ENCODE measurements around the gene ABLIM2. TPM values are rescaled to one million over a fixed set of nuclear protein-coding genes. Genes with fewer than 3 reads are reported as not detected.

Gene ABLIM2
- total RNA-seq, 1 experiment from 2014 or later, result 1.0 TPM

DNA sequence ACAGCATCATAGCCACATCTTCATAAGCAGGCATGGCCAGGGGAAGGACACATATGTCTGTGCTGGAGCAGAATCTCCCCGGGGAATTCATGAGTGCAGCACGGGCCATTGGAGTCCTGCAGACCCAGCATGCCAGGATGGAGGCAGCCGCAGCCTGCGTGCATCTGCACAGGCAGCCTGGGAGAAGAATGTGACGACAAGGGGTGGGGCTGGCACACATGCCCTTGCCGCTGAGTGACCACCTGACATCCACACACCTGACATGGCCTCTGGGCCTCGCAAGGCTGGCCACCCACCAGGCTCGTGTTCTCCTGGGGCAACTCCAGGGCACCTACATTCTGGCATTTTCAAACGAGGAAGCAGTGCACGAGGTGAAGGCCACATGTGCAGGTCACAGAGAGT is 152.8 kb downstream of the ABLIM2 start:
- no peaks in the 10 kb centered on the region for H3K9me3 ChIP-seq (ENCODE audit: control insufficient read depth, low read depth, low read length)
- H4K5ac ChIP-seq (ENCODE audit: insufficient read length, low read depth, low read length), result no peak overlapping the region
- DNase-seq, result no peak
- no peak overlapping the region for H2BK120ac ChIP-seq (ENCODE audit: low read depth, low read length, poor library complexity, severe bottlenecking)
- H2AK5ac ChIP-seq (ENCODE audit: insufficient read length, low read length), result no peak overlapping the region
- no peak for TF ChIP-seq CTCF (conservative IDR thresholded peaks at IDR 0.05)
- H2BK20ac ChIP-seq (ENCODE audit: low read depth, low read length, poor library complexity, severe bottlenecking), result no peak overlapping the region
- no peak overlapping the region for H3K27ac ChIP-seq (ENCODE audit: insufficient read length, low read depth, low read length)
- Mint-ChIP-seq H3K27ac (no peak overlapping the region; a peak in 1 of 7 replicates), H3K36me3 (ENCODE audit: insufficient read depth in 1 of 3, low read depth in 3 of 3) (no peaks in the 10 kb centered on the region), H3K9me3 (no peaks in the 10 kb centered on the region; a peak in 1 of 5 replicates), H3K4me1 (peaks cover 10 to 20% of the 10 kb centered on the region in 2 experiments), H3K27me3 (ENCODE audit: low read depth) (peaks cover 2% of the 10 kb centered on the region), H3K4me3 (no peak overlapping the region)
- no peaks in the 10 kb centered on the region for H3K79me1 ChIP-seq (ENCODE audit: insufficient read depth, low read depth, low read length, poor library complexity, severe bottlenecking)
- H3K56ac ChIP-seq (ENCODE audit: insufficient read length, low read depth, low read length), result no peak overlapping the region
- H4K8ac ChIP-seq (replicated peaks; ENCODE audit: insufficient read length, low read depth, low read length), result no peak overlapping the region
- no peaks in the 10 kb centered on the region for H3K79me2 ChIP-seq (ENCODE audit: insufficient read depth, low read length)
- no peak overlapping the region for H3K23ac ChIP-seq (ENCODE audit: insufficient read length, low read depth, low read length)
- no peak overlapping the region for H2BK15ac ChIP-seq (ENCODE audit: low read depth, low read length)
- H2BK5ac ChIP-seq (ENCODE audit: insufficient read length, low read length), result no peak overlapping the region
- no peaks in the 10 kb centered on the region for H3K27me3 ChIP-seq (ENCODE audit: insufficient read depth, low read length)
- no CpG with 5 or more reads among the region's 10 CpGs for WGBS (ENCODE audit: extremely low coverage, insufficient read length, low lambda C conversion rate)
- H4K91ac ChIP-seq (ENCODE audit: insufficient read length, low read depth, low read length), result no peak overlapping the region
- H2AFZ ChIP-seq (ENCODE audit: low read length), result no peak overlapping the region
- H3K23me2 ChIP-seq (ENCODE audit: insufficient read length, low read depth, low read length, poor library complexity, severe bottlenecking), result no peaks in the 10 kb centered on the region
- H3T11ph ChIP-seq (ENCODE audit: low read length), result no peak overlapping the region
- H3K14ac ChIP-seq (ENCODE audit: insufficient read depth, low read length), result peak overlapping the region; percentile 42; the same call in 1 of the 2 replicates
- H4K20me1 ChIP-seq (ENCODE audit: control insufficient read depth, insufficient read depth, insufficient read length), result no peaks in the 10 kb centered on the region
- no peak overlapping the region for H3K18ac ChIP-seq (ENCODE audit: insufficient read length, low read depth, low read length)
- no peaks in the 10 kb centered on the region for H3K4me1 ChIP-seq (ENCODE audit: insufficient read depth, low read length)
- no peak overlapping the region for H3K9ac ChIP-seq (ENCODE audit: extremely low read depth, insufficient read length, low read length)
- no peak overlapping the region for H2BK12ac ChIP-seq (ENCODE audit: insufficient read length, low read depth, low read length)
- H3K4ac ChIP-seq (ENCODE audit: low read depth, low read length), result no peak overlapping the region
- H3K4me2 ChIP-seq (ENCODE audit: insufficient read depth, insufficient read length, low read length), result no peak overlapping the region
